Osteoblast (primary cell): ENCODE data around the gene VGLL3. TPM values are rescaled to one million over a fixed set of nuclear protein-coding genes. Genes with fewer than 3 reads are reported as not detected.

Source experiments
- DNase-seq: peaks from one replicate; pipeline ENCODE4 v3.0.0; 2011; ENCODE audit warnings: low spot score, mixed read lengths; ENCODE audit not compliant: insufficient read length; ENCODE audit errors: missing footprints
- H2AFZ ChIP-seq: 2 replicates; pipeline ENCODE4 v1.6.0; 2011; ENCODE audit warnings: mild to moderate bottlenecking, low read length
- H3K27ac ChIP-seq: 2 replicates; pipeline ENCODE4 v1.5.1; 2011; ENCODE audit warnings: mild to moderate bottlenecking, low read depth, low read length, moderate library complexity
- H3K27me3 ChIP-seq: 2 replicates; pipeline ENCODE4 v1.6.0; 2012; ENCODE audit warnings: mild to moderate bottlenecking, control low read depth, inconsistent platforms, low read length, moderate library complexity; ENCODE audit not compliant: insufficient read depth
- H3K36me3 ChIP-seq: 2 replicates; pipeline ENCODE4 v1.5.1; 2011; ENCODE audit warnings: mild to moderate bottlenecking, low read length, control low read depth, moderate library complexity; ENCODE audit not compliant: insufficient read depth
- H3K4me1 ChIP-seq: 2 replicates; pipeline ENCODE4 v1.5.1; 2011; ENCODE audit warnings: mild to moderate bottlenecking, low read length, control low read depth, moderate library complexity; ENCODE audit not compliant: insufficient read depth
- H3K4me2 ChIP-seq: 2 replicates; pipeline ENCODE4 v1.6.0; 2011; ENCODE audit warnings: mild to moderate bottlenecking, low read length; ENCODE audit not compliant: insufficient read depth
- H3K4me3 ChIP-seq: fragments of 200-600 bp; sonication (generic); 3 replicates; pipeline ENCODE4 v1.5.1; 2012; ENCODE audit warnings: mild to moderate bottlenecking, low read length, inconsistent platforms; ENCODE audit not compliant: insufficient read depth
- H3K79me2 ChIP-seq: 2 replicates; pipeline ENCODE4 v1.6.0; 2012; ENCODE audit warnings: mild to moderate bottlenecking, low read length, control low read depth, inconsistent platforms; ENCODE audit not compliant: insufficient read depth
- H3K9me3 ChIP-seq: 2 replicates; pipeline ENCODE4 v1.5.1; 2011; ENCODE audit warnings: low read depth, low read length, control low read depth
- H4K20me1 ChIP-seq: 2 replicates; pipeline ENCODE4 v1.6.0; 2012; ENCODE audit warnings: mild to moderate bottlenecking, low read length, control low read depth; ENCODE audit not compliant: insufficient read depth
- CTCF ChIP-seq: IDR thresholded peaks from 2 replicates; pipeline ENCODE4 v1.5.1; 2011; ENCODE audit warnings: mild to moderate bottlenecking, low read depth, low read length, moderate library complexity; ENCODE audit errors: extremely low read depth
- total RNA-seq: library from RNA; depleted of rRNA; stranded (reverse); fragments of >200 nt; gene quantifications from 2 replicates; pipeline ENCODE4 v1.2.3, GENCODE V29; 2012

Gene VGLL3
- total RNA-seq, 1 donor, result 242 TPM

GRCh38 chr3:86914670-86915069, 76.3 kb downstream of the VGLL3 start:
- TF ChIP-seq CTCF, result no peak
- H3K9me3 ChIP-seq, result no peaks in the 10 kb centered on the region
- H3K4me2 ChIP-seq, result no peak overlapping the region
- no peak overlapping the region for H3K4me3 ChIP-seq
- peak overlapping the region; percentile 72 for H2AFZ ChIP-seq
- peak; percentile 37 for DNase-seq
- H4K20me1 ChIP-seq, result no peaks in the 10 kb centered on the region
- no peak overlapping the region for H3K27ac ChIP-seq
- H3K27me3 ChIP-seq, result no peaks in the 10 kb centered on the region
- no peaks in the 10 kb centered on the region for H3K4me1 ChIP-seq
- H3K36me3 ChIP-seq, result no peaks in the 10 kb centered on the region
- H3K79me2 ChIP-seq, result no peaks in the 10 kb centered on the region

- Histone ChIP-seq H3K79me2 (no peaks in the 10 kb centered on the region), H3K4me2 (no peak overlapping the region), H2AFZ (no peak overlapping the region), H3K36me3 (no peaks in the 10 kb centered on the region), H3K27ac (no peak overlapping the region), H3K4me1 (no peaks in the 10 kb centered on the region), H3K9me3 (no peaks in the 10 kb centered on the region), H3K27me3 (no peaks in the 10 kb centered on the region), H3K4me3 (no peak overlapping the region), H4K20me1 (no peaks in the 10 kb centered on the region)
- TF ChIP-seq CTCF, result no peak
- DNase-seq, result no peak
These were observed 77.8 kb downstream of the VGLL3 start for GRCh38 chr3:86913160-86913559.

- Histone ChIP-seq H3K79me2 (no peaks in the 10 kb centered on the region), H3K27me3 (no peaks in the 10 kb centered on the region), H3K36me3 (no peaks in the 10 kb centered on the region), H4K20me1 (no peaks in the 10 kb centered on the region), H3K4me1 (peaks cover 2% of the 10 kb centered on the region), H3K4me2 (no peak overlapping the region), H3K4me3 (no peak overlapping the region), H3K9me3 (no peaks in the 10 kb centered on the region), H2AFZ (no peak overlapping the region), H3K27ac (no peak overlapping the region)
- TF ChIP-seq CTCF, result no peak
- no peak for DNase-seq
These were observed 95.7 kb downstream of the VGLL3 start for GRCh38 chr3:86895202-86895601.

- H3K79me2 ChIP-seq, result no peaks in the 10 kb centered on the region
- H4K20me1 ChIP-seq, result no peaks in the 10 kb centered on the region
- H3K27me3 ChIP-seq, result no peaks in the 10 kb centered on the region
- peak overlapping the region; percentile 64 for H2AFZ ChIP-seq
- no peaks in the 10 kb centered on the region for H3K36me3 ChIP-seq
- no peaks in the 10 kb centered on the region for H3K9me3 ChIP-seq
- DNase-seq, result no peak
- no peak overlapping the region for H3K27ac ChIP-seq
- no peak for TF ChIP-seq CTCF
- peaks cover 2% of the 10 kb centered on the region for H3K4me1 ChIP-seq
- no peak overlapping the region for H3K4me2 ChIP-seq
- H3K4me3 ChIP-seq, result no peak overlapping the region
These were observed 100.1 kb downstream of the VGLL3 start for GRCh38 chr3:86890741-86891396.

Other genes starting within 250 kb of the VGLL3 start
- 55.4 and 63.1 TPM in 2 replicates for gene CHMP2B, start 236.2 kb upstream of the VGLL3 start, total RNA-seq